Pancreas (tissue), 10 donors: Measurements from ENCODE around the gene TTLL4. TPM values are rescaled to one million over a fixed set of nuclear protein-coding genes. Genes with fewer than 3 reads are reported as not detected.
"Not testable (repeated sequence)": the region's sequence is repeated elsewhere in the genome, so short reads cannot be mapped to it uniquely, and the experiment has no call there.

Source experiments
- ATAC-seq, 4 donors: fragments of 200-7000 bp; cut with Tn5 transposase; one replicate each; pipeline versions ENCODE4 v1.8.0 to v1.9.1; 2020; ENCODE audit warnings: mild to moderate bottlenecking in 4 of 4, moderate library complexity in 4 of 4
- DNase-seq, 6 donors: peaks; one replicate each; pipeline ENCODE4 v3.0.0-alpha.2; 2020
- FAIRE-seq: peaks from 2 replicates; lab custom pipeline; 2012; peaks lifted over from hg19 to GRCh38; lab: Jason Lieb, UNC
- H3K27ac ChIP-seq, 4 donors: fragments of 200-600 bp; sonication (generic); 1 replicate in 3 of 4; 2 replicates in 1 of 4; pipeline versions ENCODE4 v1.5.0 to v1.8.0; 2020
- H3K27me3 ChIP-seq, 4 donors: fragments of 200-600 bp; one replicate each; pipeline ENCODE4 v1.8.0; 2021
- H3K36me3 ChIP-seq, 3 donors: fragments of 200-600 bp; sonication (generic) in 1 of 3; one replicate each; pipeline versions ENCODE4 v1.5.0 to v1.8.0; 2020 to 2021
- H3K4me1 ChIP-seq, 3 donors: fragments of 200-600 bp; one replicate each; pipeline ENCODE4 v1.8.0; 2021
- H3K4me3 ChIP-seq, 4 donors: fragments of 200-600 bp; sonication (generic) in 2 of 4; one replicate each; pipeline versions ENCODE4 v1.5.0 to v1.8.0; 2020 to 2021
- H3K9me3 ChIP-seq, 4 donors: fragments of 200-600 bp; one replicate each; pipeline ENCODE4 v1.8.0; 2021
- WGBS, 2 donors: extraction: QIAGEN DNeasy Blood & Tissue Kit; methylation state at CpG; one replicate each; pipeline ENCODE4 v1.1.7; 2013; 5-methylcytosine and 5-hydroxymethylcytosine counted together
- intact Hi-C, 3 donors: fragments of 100-400 bp; cut with DNase I; formaldehyde crosslinking; loops; one replicate each; pipeline versions ENCODE4 v1.11.1 to v1.14.2; 2022
- polyA plus RNA-seq, 2 donors: library from polyadenylated mRNA; stranded (reverse); fragments of 200-250 nt; gene quantifications; one replicate each; pipeline ENCODE4 v1.2.3, GENCODE V29; 2013
- total RNA-seq, 6 donors: library from RNA; stranded (reverse); fragmentation: NEBNext Ultra II Directional in 4 of 6; extraction: Animal tissue kit (Norgen Biotek cat#: 25700) in 4 of 6; gene quantifications; one replicate each; pipeline versions ENCODE4 v1.2.1 to v1.2.4, GENCODE V29; 2021 to 2023
- TF ChIP-seq, protein P1 (sequence below), 4 donors: fragments of 200-600 bp; sonication (generic) in 3 of 4; IDR thresholded peaks; one replicate each; pipeline versions ENCODE4 v1.5.0 to v1.8.0; 2021; ENCODE audit warnings: antibody characterized with exemption in 4 of 4
- donor health status: healthy with polysubstance abuse.
- donor health status: DM: no; HTN: no; CAD: no; lungs with moderate emphysema.
- donor health status: DM: no; HTN: no; CAD: no.
- donor health status: control.
- donor health status: control.
- donor health status: Bipolar disorder and iron deficiency.
- donor health status: DM: yes; HTN: yes; CAD: no.
- donor health status: DM: no; HTN: no; CAD: no.
- donor health status: DM: no; HTN: no; CAD: no.
- donor health status: DM: yes; HTN: yes; CAD: no.

TTLL4 gene
- total and polyA plus RNA-seq, 8 donors, result 12.0 to 25.3 (median 16.0) TPM

DNA sequence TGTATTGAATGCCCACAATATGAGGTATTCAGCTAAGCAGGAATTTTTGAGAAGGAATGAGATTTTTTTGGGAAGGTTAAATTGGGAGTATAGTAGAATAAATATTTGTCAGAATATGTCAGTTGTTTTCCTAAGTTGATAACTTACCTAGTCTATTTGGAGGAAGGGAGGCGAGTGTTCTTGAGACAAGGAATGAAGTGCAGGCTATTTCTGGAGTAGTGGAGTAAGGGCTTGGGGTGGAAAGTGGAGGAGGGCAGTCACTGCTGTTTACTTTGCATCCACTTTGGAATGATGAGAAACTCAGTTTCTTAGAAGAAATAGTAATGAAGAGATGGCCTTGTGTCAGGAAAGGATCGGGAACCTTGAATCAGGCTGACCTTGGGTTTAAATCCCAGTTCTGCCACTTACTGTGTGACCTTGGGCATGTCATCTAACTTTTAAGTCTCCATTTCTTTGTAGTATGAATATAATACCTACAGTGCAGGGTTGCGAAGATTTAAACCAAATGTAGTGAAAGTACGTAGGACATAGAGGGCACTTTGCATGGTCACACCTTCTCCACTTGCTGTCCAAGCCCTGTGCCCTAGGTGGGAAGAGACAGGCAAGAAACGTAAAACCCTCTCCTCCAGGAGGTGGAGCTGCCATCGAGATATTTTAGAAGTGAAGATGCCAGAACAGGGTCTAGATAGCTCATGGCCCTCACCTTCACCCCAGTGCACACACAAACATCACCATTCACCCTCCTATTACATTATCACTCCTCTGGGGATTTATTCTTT is 46.2 kb downstream of the TTLL4 start:
- H3K36me3 ChIP-seq, result peaks cover 0 to 17% (median 14%) of the 10 kb centered on the region in 3 donors
- no peaks in the 10 kb centered on the region for H3K9me3 ChIP-seq
- FAIRE-seq, result no peak
- H3K27me3 ChIP-seq, result no peaks in the 10 kb centered on the region
- no peak for ATAC-seq
- H3K27ac ChIP-seq, result no peak overlapping the region
- no peaks in the 10 kb centered on the region for H3K4me1 ChIP-seq
- H3K4me3 ChIP-seq, result no peak overlapping the region
- intact Hi-C loops, result no loop called here
- 68 to 81% methylated on average over 6 of the region's 6 CpGs for WGBS, 2 donors
- DNase-seq, result no peak
- TF ChIP-seq, protein P1, sequence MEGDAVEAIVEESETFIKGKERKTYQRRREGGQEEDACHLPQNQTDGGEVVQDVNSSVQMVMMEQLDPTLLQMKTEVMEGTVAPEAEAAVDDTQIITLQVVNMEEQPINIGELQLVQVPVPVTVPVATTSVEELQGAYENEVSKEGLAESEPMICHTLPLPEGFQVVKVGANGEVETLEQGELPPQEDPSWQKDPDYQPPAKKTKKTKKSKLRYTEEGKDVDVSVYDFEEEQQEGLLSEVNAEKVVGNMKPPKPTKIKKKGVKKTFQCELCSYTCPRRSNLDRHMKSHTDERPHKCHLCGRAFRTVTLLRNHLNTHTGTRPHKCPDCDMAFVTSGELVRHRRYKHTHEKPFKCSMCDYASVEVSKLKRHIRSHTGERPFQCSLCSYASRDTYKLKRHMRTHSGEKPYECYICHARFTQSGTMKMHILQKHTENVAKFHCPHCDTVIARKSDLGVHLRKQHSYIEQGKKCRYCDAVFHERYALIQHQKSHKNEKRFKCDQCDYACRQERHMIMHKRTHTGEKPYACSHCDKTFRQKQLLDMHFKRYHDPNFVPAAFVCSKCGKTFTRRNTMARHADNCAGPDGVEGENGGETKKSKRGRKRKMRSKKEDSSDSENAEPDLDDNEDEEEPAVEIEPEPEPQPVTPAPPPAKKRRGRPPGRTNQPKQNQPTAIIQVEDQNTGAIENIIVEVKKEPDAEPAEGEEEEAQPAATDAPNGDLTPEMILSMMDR (IDR thresholded peaks at IDR 0.05), result no peak

DNA sequence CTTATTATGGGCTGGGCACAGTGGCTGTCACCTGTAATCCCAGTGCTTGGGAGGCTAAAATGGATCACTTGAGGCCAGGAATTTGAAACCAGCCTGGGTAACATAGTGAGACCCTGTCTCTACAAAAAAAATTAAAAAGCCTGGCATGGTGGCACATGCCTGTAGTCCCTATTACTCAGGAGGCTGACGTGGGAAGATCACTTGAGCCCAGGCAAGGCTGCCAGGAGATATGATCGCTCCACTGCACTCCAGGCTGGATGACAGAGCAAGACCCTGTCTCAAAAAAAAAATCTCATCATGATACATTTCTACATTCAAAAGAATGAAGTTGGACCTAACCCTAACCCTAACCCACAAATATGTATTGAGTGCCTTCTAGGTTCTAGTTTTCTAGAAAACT is 51.2 kb downstream of the TTLL4 start:
- Histone ChIP-seq H3K4me1 (no peaks in the 10 kb centered on the region), H3K27me3 (no peaks in the 10 kb centered on the region), H3K36me3 (no peaks in the 10 kb centered on the region), H3K27ac (no peak overlapping the region), H3K4me3 (no peak overlapping the region), H3K9me3 (no peaks in the 10 kb centered on the region)
- intact Hi-C loops, result no loop called here
- FAIRE-seq, result no peak
- no peak for DNase-seq
- TF ChIP-seq, protein P1 (IDR thresholded peaks at IDR 0.05), result no peak
- WGBS, 2 donors, result 81 to 86% methylated on average over 2 of the region's 2 CpGs
- ATAC-seq, result no peak

DNA sequence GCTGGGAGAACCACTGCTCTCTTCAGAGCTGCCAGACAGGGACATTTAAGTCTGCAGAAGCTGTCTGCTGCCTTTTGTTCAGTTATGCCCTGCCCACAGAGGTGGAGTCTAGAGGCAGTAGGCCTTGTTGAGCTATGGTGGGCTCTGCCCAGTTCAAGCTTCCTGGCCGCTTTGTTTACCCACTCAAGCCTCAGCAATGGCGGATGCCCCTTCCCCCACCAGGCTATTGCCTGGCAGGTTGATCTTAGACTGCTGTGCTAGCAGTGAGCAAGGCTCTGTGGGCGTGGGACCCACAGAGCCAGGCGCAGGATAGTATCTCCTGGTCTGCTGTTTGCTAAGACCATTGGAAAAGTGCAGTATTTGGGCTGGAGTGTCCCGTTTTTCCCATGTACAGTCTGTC is 62.1 kb downstream of the TTLL4 start:
- H3K27ac ChIP-seq, H3K36me3 ChIP-seq, ATAC-seq, intact Hi-C loops, H3K4me3 ChIP-seq, FAIRE-seq, H3K9me3 ChIP-seq, DNase-seq, H3K27me3 ChIP-seq, H3K4me1 ChIP-seq: not testable (repeated sequence)
- WGBS, 2 donors, result 86% methylated on average over 5 of the region's 5 CpGs

DNA sequence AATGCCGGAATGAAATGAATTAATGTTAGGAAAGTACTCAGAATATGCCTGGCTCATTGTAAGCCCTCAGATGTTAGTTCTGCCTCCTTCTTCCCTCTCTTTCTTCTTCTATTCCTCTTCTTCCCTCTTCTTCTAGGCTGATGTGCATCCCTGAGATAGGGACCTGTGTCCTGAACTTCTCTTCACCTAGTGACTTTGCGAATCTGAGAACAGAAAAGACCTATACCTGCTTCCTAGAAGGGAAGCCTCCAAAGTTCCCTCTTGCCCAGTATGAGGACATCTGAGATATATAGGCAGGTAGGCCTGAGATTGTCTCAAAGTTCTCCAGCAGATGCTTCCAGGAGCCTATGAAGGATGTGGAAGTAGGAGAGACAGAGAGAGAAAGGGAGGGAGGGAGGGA is 63.2 kb downstream of the TTLL4 start:
- whole genome bisulfite sequencing, 2 donors, result 93 to 98% methylated on average over 2 of the region's 2 CpGs
- ATAC-seq, result no peak
- Histone ChIP-seq H3K9me3 (no peaks in the 10 kb centered on the region), H3K27ac (no peak overlapping the region), H3K27me3 (no peaks in the 10 kb centered on the region), H3K4me3 (no peak overlapping the region), H3K36me3 (no peaks in the 10 kb centered on the region), H3K4me1 (no peaks in the 10 kb centered on the region)
- intact Hi-C loops, result no loop called here
- TF ChIP-seq, protein P1 (IDR thresholded peaks at IDR 0.05), result no peak
- FAIRE-seq, result no peak
- DNase-seq, result no peak

DNA sequence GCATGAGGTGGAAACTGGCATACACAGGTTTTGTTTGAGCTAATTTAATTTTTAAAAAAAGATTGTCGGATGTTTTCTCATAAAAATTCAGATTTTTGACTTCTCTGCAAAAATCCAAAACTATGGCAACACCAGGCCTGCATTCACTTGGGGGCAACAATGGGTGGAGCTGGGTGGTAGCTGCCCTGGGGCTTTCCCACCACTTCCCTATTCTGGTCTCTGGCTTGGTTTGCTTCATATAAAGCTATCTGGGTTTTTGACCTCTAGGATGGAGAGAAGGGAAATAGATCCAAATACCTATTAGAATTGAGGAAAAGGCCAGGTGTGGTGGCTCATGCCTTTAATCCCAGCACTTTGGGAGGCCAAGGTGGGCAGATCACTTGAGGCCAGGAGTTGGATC is 65.9 kb downstream of the TTLL4 start:
- no peak for FAIRE-seq
- peaks cover 0 to 4% (median 0%) of the 10 kb centered on the region in 3 donors for H3K4me1 ChIP-seq
- TF ChIP-seq, protein P1 (IDR thresholded peaks at IDR 0.05), result no peak
- H3K27me3 ChIP-seq, result no peaks in the 10 kb centered on the region
- no peak for DNase-seq
- intact Hi-C loops, result no loop called here
- no peak overlapping the region for H3K27ac ChIP-seq
- H3K4me3 ChIP-seq, result no peak overlapping the region
- WGBS, 2 donors, result 90 to 100% methylated on average over 1 of the region's 1 CpG
- no peaks in the 10 kb centered on the region for H3K9me3 ChIP-seq
- no peaks in the 10 kb centered on the region for H3K36me3 ChIP-seq
- no peak for ATAC-seq
